ENCODE results near the gene GSTCD. TPM values are rescaled to one million over a fixed set of nuclear protein-coding genes. Genes with fewer than 3 reads are reported as not detected.
"Not testable (repeated sequence)": the region's sequence is repeated elsewhere in the genome, so short reads cannot be mapped to it uniquely, and the experiment has no call there.

GSTCD gene
- total RNA-seq, 1 experiment from 2014 or later: 27.2 TPM

- H3K36me3 ChIP-seq: no peaks in the 10 kb centered on the region
- H3K27me3 ChIP-seq: no peaks in the 10 kb centered on the region
- no peak overlapping the region for H3K27ac ChIP-seq
- H3K4me3 ChIP-seq: no peak overlapping the region
- H3K4me1 ChIP-seq: peaks cover 10% of the 10 kb centered on the region
- H3K9me3 ChIP-seq (replicated peaks): no peaks in the 10 kb centered on the region
- DNase-seq: no peak
These were observed 98.9 kb downstream of the GSTCD start for GRCh38 chr4:105807496-105807895.

GRCh38 chr4:105808030-105808749 is 99.6 kb downstream of the GSTCD start:
- H3K27ac ChIP-seq: peak overlapping the region; percentile 37
- no peaks in the 10 kb centered on the region for H3K27me3 ChIP-seq
- peak overlapping the region; percentile 46 for H3K4me3 ChIP-seq
- H3K36me3 ChIP-seq: no peaks in the 10 kb centered on the region
- peaks cover 10% of the 10 kb centered on the region for H3K4me1 ChIP-seq
- no peak for DNase-seq
- H3K9me3 ChIP-seq (replicated peaks): no peaks in the 10 kb centered on the region

- Histone ChIP-seq H3K27ac (peak overlapping the region; percentile 37), H3K27me3 (no peaks in the 10 kb centered on the region), H3K36me3 (no peaks in the 10 kb centered on the region), H3K4me1 (peaks cover 10% of the 10 kb centered on the region), H3K4me3 (peak overlapping the region; percentile 46), H3K9me3 (replicated peaks) (no peaks in the 10 kb centered on the region)
- DNase-seq: peak; percentile 44 to 64
These were observed 100.1 kb downstream of the GSTCD start for GRCh38 chr4:105808750-105809041.

GRCh38 chr4:105815701-105816100 is 107.1 kb downstream of the GSTCD start:
- Histone ChIP-seq H3K4me1 (no peaks in the 10 kb centered on the region), H3K27ac (no peak overlapping the region), H3K27me3 (no peaks in the 10 kb centered on the region), H3K9me3 (replicated peaks) (no peaks in the 10 kb centered on the region), H3K36me3 (no peaks in the 10 kb centered on the region), H3K4me3 (no peak overlapping the region)
- no peak for DNase-seq

- Histone ChIP-seq H3K4me3 (no peak overlapping the region), H3K36me3 (peaks cover 4% of the 10 kb centered on the region; the same call in 1 of the 2 replicates), H3K27me3 (no peaks in the 10 kb centered on the region), H3K9me3 (replicated peaks) (no peaks in the 10 kb centered on the region), H3K27ac (no peak overlapping the region), H3K4me1 (no peaks in the 10 kb centered on the region)
- DNase-seq: no peak
These were observed 113.5 kb downstream of the GSTCD start for GRCh38 chr4:105822061-105822460.

GRCh38 chr4:105828074-105828473 is 119.5 kb downstream of the GSTCD start:
- H3K27me3 ChIP-seq: no peaks in the 10 kb centered on the region
- H3K4me3 ChIP-seq: no peak overlapping the region
- no peaks in the 10 kb centered on the region for H3K9me3 ChIP-seq (replicated peaks)
- peaks cover 4% of the 10 kb centered on the region; the same call in 1 of the 2 replicates for H3K36me3 ChIP-seq
- DNase-seq: no peak
- no peaks in the 10 kb centered on the region for H3K4me1 ChIP-seq
- no peak overlapping the region for H3K27ac ChIP-seq

GRCh38 chr4:105831189-105831588 is 122.6 kb downstream of the GSTCD start:
- H3K4me3 ChIP-seq: no peak overlapping the region
- no peaks in the 10 kb centered on the region; the same call in 1 of the 2 replicates for H3K36me3 ChIP-seq
- H3K27me3 ChIP-seq: no peaks in the 10 kb centered on the region
- H3K27ac ChIP-seq: no peak overlapping the region
- H3K9me3 ChIP-seq (replicated peaks): no peaks in the 10 kb centered on the region
- H3K4me1 ChIP-seq: no peaks in the 10 kb centered on the region
- DNase-seq: no peak

GRCh38 chr4:105835177-105835576 is 126.6 kb downstream of the GSTCD start:
- DNase-seq: no peak
- H3K27ac ChIP-seq: no peak overlapping the region
- H3K9me3 ChIP-seq (replicated peaks): no peaks in the 10 kb centered on the region
- no peak overlapping the region for H3K4me3 ChIP-seq
- no peaks in the 10 kb centered on the region; the same call in none of the 2 replicates for H3K36me3 ChIP-seq
- no peaks in the 10 kb centered on the region for H3K27me3 ChIP-seq
- peaks cover 1% of the 10 kb centered on the region; the same call in 1 of the 2 replicates for H3K4me1 ChIP-seq

- no peaks in the 10 kb centered on the region for H3K9me3 ChIP-seq (replicated peaks)
- no peaks in the 10 kb centered on the region for H3K27me3 ChIP-seq
- H3K36me3 ChIP-seq: no peaks in the 10 kb centered on the region; the same call in none of the 2 replicates
- no peak overlapping the region for H3K27ac ChIP-seq
- H3K4me3 ChIP-seq: no peak overlapping the region
- DNase-seq: no peak
- peaks cover 15% of the 10 kb centered on the region for H3K4me1 ChIP-seq
These were observed 128.0 kb downstream of the GSTCD start for GRCh38 chr4:105836537-105836936.

GRCh38 chr4:105837037-105837436 is 128.5 kb downstream of the GSTCD start:
- Histone ChIP-seq H3K27ac (no peak overlapping the region), H3K36me3 (no peaks in the 10 kb centered on the region; the same call in none of the 2 replicates)
- DNase-seq: no peak

GRCh38 chr4:105838082-105838481 is 129.5 kb downstream of the GSTCD start:
- Histone ChIP-seq H3K9me3 (replicated peaks) (no peaks in the 10 kb centered on the region), H3K4me1 (peaks cover 24% of the 10 kb centered on the region), H3K36me3 (no peaks in the 10 kb centered on the region; the same call in none of the 2 replicates), H3K4me3 (no peak overlapping the region), H3K27me3 (no peaks in the 10 kb centered on the region), H3K27ac (no peak overlapping the region)
- no peak for DNase-seq

More at GRCh38 chr4:105837037-105837436, 128.5 kb downstream of the GSTCD start:
- Histone ChIP-seq H3K27me3 (no peaks in the 10 kb centered on the region), H3K4me1 (peaks cover 19% of the 10 kb centered on the region), H3K9me3 (replicated peaks) (no peaks in the 10 kb centered on the region), H3K4me3 (no peak overlapping the region)

GRCh38 chr4:105840426-105841174 is 132.0 kb downstream of the GSTCD start:
- H3K27me3 ChIP-seq: no peaks in the 10 kb centered on the region
- peak in 1 of 2 experiments; percentile 60 for DNase-seq

GRCh38 chr4:105843941-105844340 is 135.4 kb downstream of the GSTCD start:
- Histone ChIP-seq H3K4me3 (no peak overlapping the region), H3K4me1 (peaks cover 24% of the 10 kb centered on the region), H3K27ac (no peak overlapping the region), H3K27me3 (no peaks in the 10 kb centered on the region), H3K9me3 (replicated peaks) (no peaks in the 10 kb centered on the region), H3K36me3 (0 out of 2 replicates have a peak, but pooled peaks cover 2% of the 10 kb centered on the region)
- no peak for DNase-seq

More at GRCh38 chr4:105840426-105841174, 132.0 kb downstream of the GSTCD start:
- Histone ChIP-seq H3K9me3 (replicated peaks) (no peaks in the 10 kb centered on the region), H3K4me1 (peaks cover 24% of the 10 kb centered on the region), H3K4me3 (no peak overlapping the region), H3K36me3 (no peaks in the 10 kb centered on the region; the same call in 1 of the 2 replicates), H3K27ac (peak overlapping the region; percentile 74)

GRCh38 chr4:105845559-105845958 is 137.0 kb downstream of the GSTCD start:
- Histone ChIP-seq H3K4me1 (peaks cover 19% of the 10 kb centered on the region), H3K36me3 (0 out of 2 replicates have a peak, but pooled peaks cover 2% of the 10 kb centered on the region), H3K9me3 (replicated peaks) (no peaks in the 10 kb centered on the region), H3K27ac (no peak overlapping the region), H3K27me3 (no peaks in the 10 kb centered on the region), H3K4me3 (no peak overlapping the region)
- DNase-seq: no peak

- not testable (repeated sequence) for H3K36me3 ChIP-seq; H3K4me3 ChIP-seq; H3K9me3 ChIP-seq (replicated peaks); H3K27me3 ChIP-seq; H3K27ac ChIP-seq; DNase-seq; H3K4me1 ChIP-seq
These were observed 139.8 kb downstream of the GSTCD start for GRCh38 chr4:105848359-105848758.
